Measurements from ENCODE around the gene AGA. TPM values are rescaled to one million over a fixed set of nuclear protein-coding genes. Genes with fewer than 3 reads are reported as not detected.

The AGA gene
- total RNA-seq, result 28.2 and 28.9 TPM in 2 replicates
- 31.5 TPM for total RNA-seq (2013)
- 29.5 and 35.3 TPM in 2 replicates for polyA plus RNA-seq
- 26.5 and 30.6 TPM in 2 replicates for polyA minus RNA-seq

DNA sequence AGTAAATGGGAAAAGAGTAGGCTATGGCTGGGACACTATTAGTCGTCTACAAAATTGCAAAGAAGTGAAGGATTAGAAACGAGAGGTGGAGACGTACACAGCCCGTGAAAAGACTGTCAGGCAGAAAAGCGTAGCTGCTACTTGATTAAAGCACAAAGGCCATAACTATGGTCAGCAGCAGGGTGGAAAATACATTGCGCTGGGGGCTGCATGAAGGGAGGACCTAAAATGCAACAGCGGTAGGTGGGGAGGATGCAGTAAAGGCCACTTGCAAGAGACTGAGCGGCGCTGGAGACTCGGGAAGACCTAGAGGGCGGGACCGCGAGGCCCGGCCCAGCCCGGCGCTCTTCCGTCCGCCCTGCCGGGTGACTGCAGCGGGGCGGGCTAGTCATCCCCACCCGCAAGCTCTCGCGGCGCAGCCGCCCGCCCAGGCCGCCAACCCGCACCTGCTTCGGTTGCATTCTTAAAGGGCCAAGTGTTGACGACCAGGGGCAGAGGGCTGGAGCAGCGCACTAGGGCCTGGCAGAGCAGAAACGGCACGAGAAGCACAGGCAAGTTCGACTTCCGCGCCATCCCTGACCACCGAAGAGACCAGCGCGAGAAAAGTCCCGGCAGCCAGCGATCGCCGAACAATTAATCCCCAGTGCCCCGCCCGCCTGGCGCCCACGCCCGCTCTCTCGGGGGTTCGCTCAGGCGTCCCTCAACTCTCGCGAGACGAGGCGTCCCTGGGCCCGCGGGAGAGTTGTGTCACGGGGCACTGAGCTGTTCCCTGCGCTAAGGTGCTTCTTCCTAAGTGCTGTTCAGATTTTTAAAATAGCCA lies at the start of gene AGA:
TSS of gene AGA (minus strand) at position 635 of the 820 bp plus-strand sequence. CDS start at position 573, 62 bp downstream.
- WGBS (ENCODE audit: insufficient coverage), result under 1% methylated on average over 60 of the region's 60 CpGs
- POLR2A ChIA-PET, result interaction anchor here (1.0 kb wide), 2 partner anchors 133 to 1246 kb away, joined by 3 read pairs; partner anchors contain the start of genes NEIL3 and SPATA4
- H3K4me1 ChIP-seq (ENCODE audit: control insufficient read depth in 2 of 2, insufficient read depth in 2 of 2, low read length in 2 of 2), result peaks cover 16 to 17% of the 10 kb centered on the region in 2 donors
- peak within 1 kb of the TSS; percentile 91 for H2AFZ ChIP-seq (ENCODE audit: insufficient read depth, low read depth, low read length, poor library complexity, severe bottlenecking)
- peak within 1 kb of the TSS; percentile 92 for H3K9ac ChIP-seq (ENCODE audit: low read length)
- DNase-seq (peak; percentile 96), ATAC-seq (ENCODE audit: low read depth) (peak; percentile 88)
- peak within 1 kb of the TSS; percentile 81 to 91 for H3K27ac ChIP-seq (ENCODE audit: low read length in 2 of 2)
- no peaks in the 10 kb centered on the region for H4K20me1 ChIP-seq (ENCODE audit: control insufficient read depth, insufficient read depth, low read length, poor library complexity, severe bottlenecking)
- no peaks in the 10 kb centered on the region for H3K79me2 ChIP-seq (ENCODE audit: control insufficient read depth, insufficient read depth, low read length)
- H3K4me3 Mint-ChIP-seq, result peak within 1 kb of the TSS; percentile 94
- CTCF ChIA-PET, result no interaction called here
- H3K36me3 ChIP-seq (replicated peaks in 1 of 2; ENCODE audit: control extremely low read depth in 1 of 2, control insufficient read depth in 1 of 2, extremely low read depth in 1 of 2, insufficient read depth in 2 of 2, low read length in 1 of 2), result peaks cover 0 to 12% of the 10 kb centered on the region in 2 experiments
- H3K4me1 Mint-ChIP-seq, result peaks cover 24% of the 10 kb centered on the region
- H3K4me3 ChIP-seq (ENCODE audit: control extremely low read depth in 1 of 5, extremely low read depth in 1 of 5, insufficient read depth in 1 of 5, low read depth in 2 of 5, low read length in 4 of 5), result peak within 1 kb of the TSS; percentile 62 to 96 (median 88)
- intact Hi-C loops (cut with micrococcal nuclease), result loop anchor here (1.0 kb wide), 1 partner anchor 133 kb away; the partner anchor contains the start of gene NEIL3
- H3K9me3 ChIP-seq (ENCODE audit: control extremely low read depth in 1 of 3, control insufficient read depth in 2 of 3, insufficient read depth in 1 of 3, low read length in 2 of 3), result no peaks in the 10 kb centered on the region
- no peaks in the 10 kb centered on the region for H3K9me3 Mint-ChIP-seq (ENCODE audit: insufficient read depth)
- no peaks in the 10 kb centered on the region for H3K27me3 ChIP-seq (replicated peaks in 1 of 4; ENCODE audit: control extremely low read depth in 1 of 4, control insufficient read depth in 3 of 4, insufficient read depth in 4 of 4, low read length in 3 of 4)
- H3K4me2 ChIP-seq (replicated peaks; ENCODE audit: low read depth, low read length, poor library complexity, severe bottlenecking), result peak within 1 kb of the TSS; percentile 87
- peak within 1 kb of the TSS; percentile 94 for H3K27ac Mint-ChIP-seq
- TF ChIP-seq, protein P1, sequence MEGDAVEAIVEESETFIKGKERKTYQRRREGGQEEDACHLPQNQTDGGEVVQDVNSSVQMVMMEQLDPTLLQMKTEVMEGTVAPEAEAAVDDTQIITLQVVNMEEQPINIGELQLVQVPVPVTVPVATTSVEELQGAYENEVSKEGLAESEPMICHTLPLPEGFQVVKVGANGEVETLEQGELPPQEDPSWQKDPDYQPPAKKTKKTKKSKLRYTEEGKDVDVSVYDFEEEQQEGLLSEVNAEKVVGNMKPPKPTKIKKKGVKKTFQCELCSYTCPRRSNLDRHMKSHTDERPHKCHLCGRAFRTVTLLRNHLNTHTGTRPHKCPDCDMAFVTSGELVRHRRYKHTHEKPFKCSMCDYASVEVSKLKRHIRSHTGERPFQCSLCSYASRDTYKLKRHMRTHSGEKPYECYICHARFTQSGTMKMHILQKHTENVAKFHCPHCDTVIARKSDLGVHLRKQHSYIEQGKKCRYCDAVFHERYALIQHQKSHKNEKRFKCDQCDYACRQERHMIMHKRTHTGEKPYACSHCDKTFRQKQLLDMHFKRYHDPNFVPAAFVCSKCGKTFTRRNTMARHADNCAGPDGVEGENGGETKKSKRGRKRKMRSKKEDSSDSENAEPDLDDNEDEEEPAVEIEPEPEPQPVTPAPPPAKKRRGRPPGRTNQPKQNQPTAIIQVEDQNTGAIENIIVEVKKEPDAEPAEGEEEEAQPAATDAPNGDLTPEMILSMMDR (IDR thresholded peaks at IDR 0.05), result no peak
- TF ChIP-seq EZH2 (IDR thresholded peaks at IDR 0.05; ENCODE audit: borderline replicate concordance, insufficient read depth, low read depth, low read length, poor library complexity, severe bottlenecking), result no peak
- H3K27me3 Mint-ChIP-seq, result no peaks in the 10 kb centered on the region

DNA sequence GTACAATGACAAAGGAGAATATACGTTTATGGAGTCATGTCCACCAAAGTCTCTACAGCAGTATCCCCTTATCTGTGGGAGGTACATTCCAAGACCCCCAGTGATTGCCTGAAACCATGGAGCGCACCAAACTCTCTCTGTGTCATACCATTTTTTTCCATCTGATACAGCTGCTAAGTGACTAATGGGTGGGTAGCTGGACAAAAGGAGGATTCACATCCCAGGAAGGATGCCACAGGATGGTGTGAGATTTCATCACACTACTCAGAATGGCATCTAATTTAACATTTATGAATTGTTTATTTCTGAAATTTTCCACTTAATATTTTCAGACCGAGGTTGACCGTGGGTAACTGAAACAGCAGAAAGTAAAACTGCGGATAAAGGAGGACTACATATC lies 49.8 kb upstream of the AGA start:
- no peaks in the 10 kb centered on the region for H3K9me3 ChIP-seq (ENCODE audit: control extremely low read depth in 1 of 3, control insufficient read depth in 2 of 3, insufficient read depth in 1 of 3, low read length in 2 of 3)
- H3K4me2 ChIP-seq (replicated peaks; ENCODE audit: low read depth, low read length, poor library complexity, severe bottlenecking), result no peak overlapping the region
- H3K9me3 Mint-ChIP-seq (ENCODE audit: insufficient read depth), result no peaks in the 10 kb centered on the region
- H3K27me3 Mint-ChIP-seq, result no peaks in the 10 kb centered on the region
- ATAC-seq (ENCODE audit: low read depth) (no peak), DNase-seq (no peak)
- no peaks in the 10 kb centered on the region for H3K79me2 ChIP-seq (ENCODE audit: control insufficient read depth, insufficient read depth, low read length)
- no peak for TF ChIP-seq EZH2 (IDR thresholded peaks at IDR 0.05; ENCODE audit: borderline replicate concordance, insufficient read depth, low read depth, low read length, poor library complexity, severe bottlenecking)
- TF ChIP-seq, protein P1 (IDR thresholded peaks at IDR 0.05), result no peak
- H4K20me1 ChIP-seq (ENCODE audit: control insufficient read depth, insufficient read depth, low read length, poor library complexity, severe bottlenecking), result no peaks in the 10 kb centered on the region
- H3K4me1 Mint-ChIP-seq, result no peaks in the 10 kb centered on the region
- H3K4me1 ChIP-seq (ENCODE audit: control insufficient read depth in 2 of 2, insufficient read depth in 2 of 2, low read length in 2 of 2), result no peaks in the 10 kb centered on the region
- no CpG with 5 or more reads among the region's 5 CpGs for WGBS (ENCODE audit: insufficient coverage)
- no peak overlapping the region for H2AFZ ChIP-seq (ENCODE audit: insufficient read depth, low read depth, low read length, poor library complexity, severe bottlenecking)
- ChIA-PET CTCF (interaction anchor here (0.7 kb wide), 1 partner anchor 1239 kb away, joined by 3 read pairs; no protein-coding TSS in a partner anchor), POLR2A (no interaction called here)
- no peak overlapping the region for H3K4me3 Mint-ChIP-seq
- no peaks in the 10 kb centered on the region for H3K27me3 ChIP-seq (replicated peaks in 1 of 4; ENCODE audit: control extremely low read depth in 1 of 4, control insufficient read depth in 3 of 4, insufficient read depth in 4 of 4, low read length in 3 of 4)
- no peaks in the 10 kb centered on the region for H3K36me3 ChIP-seq (replicated peaks in 1 of 2; ENCODE audit: control extremely low read depth in 1 of 2, control insufficient read depth in 1 of 2, extremely low read depth in 1 of 2, insufficient read depth in 2 of 2, low read length in 1 of 2)
- no peak overlapping the region for H3K4me3 ChIP-seq (ENCODE audit: control extremely low read depth in 1 of 5, extremely low read depth in 1 of 5, insufficient read depth in 1 of 5, low read depth in 2 of 5, low read length in 4 of 5)
- intact Hi-C loops (cut with micrococcal nuclease), result no loop called here
- no peak overlapping the region for H3K9ac ChIP-seq (ENCODE audit: low read length)
- no peak overlapping the region for H3K27ac ChIP-seq (ENCODE audit: low read length in 2 of 2)
- no peak overlapping the region for H3K27ac Mint-ChIP-seq

Measured in B cell (primary cell).